MM.1S (cell line): ENCODE measurements around the gene SMC4.

Experiments
- DNase-seq: peaks from one replicate; pipeline ENCODE4 v3.0.0-alpha.2; 2015
- H2AFZ ChIP-seq: fragments of 300-600 bp; sonication (generic); 2 replicates; pipeline ENCODE4 v1.6.0; 2016; ENCODE audit warnings: antibody characterized with exemption, low read length
- H3F3A ChIP-seq: fragments of 300-600 bp; sonication (generic); 2 replicates; pipeline ENCODE4 v1.6.1; 2016; ENCODE audit warnings: mild to moderate bottlenecking, antibody characterized with exemption, low read length, moderate library complexity, mixed read lengths; ENCODE audit not compliant: insufficient read depth
- H3K27ac ChIP-seq: fragments of 300-600 bp; sonication (generic); 2 replicates; pipeline ENCODE4 v1.5.1; 2016; ENCODE audit warnings: mild to moderate bottlenecking, low read length
- H3K27me3 ChIP-seq: fragments of 300-600 bp; sonication (generic); replicated peaks from 2 replicates; pipeline ENCODE4 v1.6.0; 2016; ENCODE audit warnings: low read length; ENCODE audit not compliant: insufficient read depth
- H3K36me3 ChIP-seq: fragments of 300-600 bp; sonication (generic); replicated peaks from 2 replicates; pipeline ENCODE4 v1.6.1; 2016; ENCODE audit warnings: mild to moderate bottlenecking, low read length, mixed read lengths; ENCODE audit not compliant: insufficient read depth
- H3K4me1 ChIP-seq: fragments of 300-600 bp; sonication (generic); 2 replicates; pipeline ENCODE4 v1.6.1; 2016; ENCODE audit warnings: low read length, mixed read lengths
- H3K4me2 ChIP-seq: fragments of 300-600 bp; sonication (generic); 2 replicates; pipeline ENCODE4 v1.6.0; 2016; ENCODE audit warnings: low read depth, low read length
- H3K4me3 ChIP-seq: fragments of 300-600 bp; sonication (generic); 2 replicates; pipeline ENCODE4 v1.5.1; 2016; ENCODE audit warnings: low read length, mixed read lengths
- H3K79me2 ChIP-seq: fragments of 300-600 bp; sonication (generic); 2 replicates; pipeline ENCODE4 v1.6.1; 2016; ENCODE audit warnings: mixed run types, low read length, mixed read lengths
- H3K9ac ChIP-seq: fragments of 300-600 bp; sonication (generic); 2 replicates; pipeline ENCODE4 v1.6.1; 2016; ENCODE audit warnings: low read length, mixed read lengths
- H3K9me2 ChIP-seq: fragments of 300-600 bp; sonication (generic); replicated peaks from 2 replicates; pipeline ENCODE4 v1.6.1; 2016; ENCODE audit warnings: mild to moderate bottlenecking, low read length, mixed read lengths; ENCODE audit not compliant: insufficient read depth
- H3K9me3 ChIP-seq: fragments of 300-600 bp; sonication (generic); replicated peaks from 2 replicates; pipeline ENCODE4 v1.6.1; 2016; ENCODE audit warnings: mild to moderate bottlenecking, low read length, mixed read lengths; ENCODE audit not compliant: insufficient read depth
- H4K20me1 ChIP-seq: fragments of 300-600 bp; sonication (generic); 2 replicates; pipeline ENCODE4 v1.6.1; 2016; ENCODE audit warnings: mild to moderate bottlenecking, low read length, moderate library complexity, mixed read lengths; ENCODE audit not compliant: insufficient read depth
- EZH2 ChIP-seq: fragments of 300-600 bp; sonication (generic); optimal IDR thresholded peaks from 2 replicates; pipeline ENCODE3; 2017; ENCODE audit warnings: low read depth, mild to moderate bottlenecking, antibody characterized with exemption, low read length, mixed read lengths
- EZH2phosphoT487 ChIP-seq: fragments of 300-600 bp; sonication (generic); IDR thresholded peaks from 2 replicates; pipeline ENCODE4 v1.6.1; 2018; ENCODE audit warnings: antibody characterized with exemption, low read length
- TF ChIP-seq, protein P1 (sequence below): fragments of 300-600 bp; sonication (generic); IDR thresholded peaks from 2 replicates; pipeline ENCODE4 v1.5.1; 2016; ENCODE audit warnings: antibody characterized with exemption, low read length, mixed read lengths

SMC4 gene

DNA sequence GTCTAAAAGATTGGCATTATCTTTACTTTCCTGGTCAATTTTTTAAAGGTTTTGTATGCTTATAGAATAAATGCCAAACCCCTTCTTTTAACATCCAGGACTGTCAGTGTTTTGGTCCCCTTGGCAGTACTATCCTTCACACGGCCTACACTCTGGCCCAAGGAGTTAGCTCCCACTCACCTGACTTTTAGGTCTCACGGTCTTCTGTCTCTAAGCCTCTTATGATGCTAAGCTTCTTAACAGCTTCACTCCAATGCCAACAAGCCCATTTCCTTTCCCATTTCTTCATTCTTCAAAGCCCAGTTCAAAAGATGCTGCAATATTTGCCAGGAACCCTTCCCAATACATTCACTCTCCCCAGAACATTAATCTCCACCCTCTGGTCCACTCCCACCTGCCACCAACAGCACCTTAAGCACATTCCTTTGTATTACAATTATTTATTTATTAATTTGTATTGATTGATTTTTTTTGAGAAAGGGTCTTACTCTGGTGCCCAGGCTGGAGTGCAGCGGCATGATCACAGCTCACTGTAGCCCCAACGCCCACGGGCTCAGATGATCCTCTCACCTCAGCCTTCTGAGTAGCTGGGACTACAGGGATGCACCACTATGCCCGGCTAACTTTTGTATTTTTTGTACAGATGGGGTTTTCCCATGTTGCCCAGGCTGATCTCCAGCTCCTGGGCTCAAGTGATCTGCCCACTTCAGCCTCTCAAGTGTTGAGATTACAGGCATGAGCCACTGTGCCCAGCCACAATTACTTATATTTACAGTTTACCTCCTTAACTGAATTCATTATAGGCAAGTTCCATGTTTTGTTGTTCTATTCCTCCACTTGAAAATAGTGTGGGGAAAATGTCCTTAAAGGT lies 28.2 kb upstream of the SMC4 start:
- Histone ChIP-seq H3K9me2 (no peaks in the 10 kb centered on the region), H4K20me1 (no peaks in the 10 kb centered on the region), H3F3A (peaks cover 6% of the 10 kb centered on the region), H3K79me2 (no peaks in the 10 kb centered on the region), H3K27me3 (no peaks in the 10 kb centered on the region), H3K4me3 (no peak overlapping the region), H3K4me2 (no peak overlapping the region), H3K9ac (no peak overlapping the region), H3K4me1 (peaks cover 11% of the 10 kb centered on the region), H3K9me3 (no peaks in the 10 kb centered on the region), H3K36me3 (no peaks in the 10 kb centered on the region; the same call in 1 of the 2 replicates), H3K27ac (no peak overlapping the region), H2AFZ (no peak overlapping the region)
- TF ChIP-seq EZH2phosphoT487 (no peak), EZH2 (no peak)
- TF ChIP-seq, protein P1, sequence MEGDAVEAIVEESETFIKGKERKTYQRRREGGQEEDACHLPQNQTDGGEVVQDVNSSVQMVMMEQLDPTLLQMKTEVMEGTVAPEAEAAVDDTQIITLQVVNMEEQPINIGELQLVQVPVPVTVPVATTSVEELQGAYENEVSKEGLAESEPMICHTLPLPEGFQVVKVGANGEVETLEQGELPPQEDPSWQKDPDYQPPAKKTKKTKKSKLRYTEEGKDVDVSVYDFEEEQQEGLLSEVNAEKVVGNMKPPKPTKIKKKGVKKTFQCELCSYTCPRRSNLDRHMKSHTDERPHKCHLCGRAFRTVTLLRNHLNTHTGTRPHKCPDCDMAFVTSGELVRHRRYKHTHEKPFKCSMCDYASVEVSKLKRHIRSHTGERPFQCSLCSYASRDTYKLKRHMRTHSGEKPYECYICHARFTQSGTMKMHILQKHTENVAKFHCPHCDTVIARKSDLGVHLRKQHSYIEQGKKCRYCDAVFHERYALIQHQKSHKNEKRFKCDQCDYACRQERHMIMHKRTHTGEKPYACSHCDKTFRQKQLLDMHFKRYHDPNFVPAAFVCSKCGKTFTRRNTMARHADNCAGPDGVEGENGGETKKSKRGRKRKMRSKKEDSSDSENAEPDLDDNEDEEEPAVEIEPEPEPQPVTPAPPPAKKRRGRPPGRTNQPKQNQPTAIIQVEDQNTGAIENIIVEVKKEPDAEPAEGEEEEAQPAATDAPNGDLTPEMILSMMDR = no peak
- DNase-seq = no peak

DNA sequence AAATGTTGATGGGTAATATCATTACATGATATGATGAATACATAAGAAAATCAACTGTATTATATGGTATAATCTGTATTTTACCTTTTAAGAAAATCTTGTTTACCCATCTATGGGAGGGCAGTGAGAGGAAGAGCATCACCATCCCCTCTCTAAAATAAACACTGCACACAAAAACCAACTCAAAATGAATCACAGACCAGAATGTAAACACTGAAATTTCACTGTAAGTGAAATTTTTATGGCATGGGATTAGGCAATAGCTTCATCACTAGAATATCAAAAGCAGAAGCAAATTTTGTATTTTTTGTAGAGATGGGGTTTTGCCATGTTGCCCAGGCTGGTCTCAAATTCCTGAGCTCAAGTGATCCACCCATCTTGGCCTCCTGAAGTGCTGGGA lies 26.7 kb upstream of the SMC4 start:
- Histone ChIP-seq H3K4me2 (no peak overlapping the region), H3K9me2 (no peaks in the 10 kb centered on the region), H4K20me1 (no peaks in the 10 kb centered on the region), H3K27me3 (no peaks in the 10 kb centered on the region), H3K27ac (no peak overlapping the region), H2AFZ (no peak overlapping the region), H3K4me3 (no peak overlapping the region), H3K79me2 (no peaks in the 10 kb centered on the region), H3K9me3 (no peaks in the 10 kb centered on the region), H3K36me3 (no peaks in the 10 kb centered on the region; the same call in 1 of the 2 replicates), H3K9ac (no peak overlapping the region), H3F3A (peaks cover 6% of the 10 kb centered on the region), H3K4me1 (peaks cover 11% of the 10 kb centered on the region)
- DNase-seq = no peak
- TF ChIP-seq EZH2phosphoT487 = no peak
- TF ChIP-seq, protein P1 = no peak
- no peak for TF ChIP-seq EZH2

DNA sequence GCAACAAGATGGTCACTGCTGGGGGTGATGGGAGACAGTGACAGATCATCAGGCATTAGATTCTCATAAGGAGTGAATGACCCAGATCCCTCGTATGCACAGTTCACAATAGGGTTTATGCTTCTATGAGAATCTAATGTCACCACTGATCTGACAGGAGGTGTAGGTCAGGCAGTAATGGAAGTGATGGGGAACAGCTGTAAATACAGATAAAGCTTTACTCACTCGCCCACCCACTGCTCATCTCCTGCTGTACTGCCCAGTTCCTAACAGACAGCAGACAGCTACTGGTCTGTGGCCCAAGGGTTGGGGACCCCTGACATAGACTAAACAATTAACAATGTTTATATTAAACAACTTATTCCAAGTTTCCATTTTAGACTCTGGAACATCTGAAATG lies 25.8 kb upstream of the SMC4 start:
- H3K4me2 ChIP-seq = no peak overlapping the region

More for the DNA sequence above, 25.8 kb upstream of the SMC4 start:
- Histone ChIP-seq H4K20me1 (no peaks in the 10 kb centered on the region), H3F3A (peaks cover 6% of the 10 kb centered on the region), H3K79me2 (no peaks in the 10 kb centered on the region), H3K4me1 (peaks cover 11% of the 10 kb centered on the region), H3K9me2 (no peaks in the 10 kb centered on the region), H3K9me3 (no peaks in the 10 kb centered on the region), H3K4me3 (no peak overlapping the region), H3K27ac (no peak overlapping the region), H3K36me3 (no peaks in the 10 kb centered on the region; the same call in 1 of the 2 replicates), H3K9ac (no peak overlapping the region), H3K27me3 (no peaks in the 10 kb centered on the region), H2AFZ (no peak overlapping the region)
- TF ChIP-seq EZH2phosphoT487 (no peak), EZH2 (no peak)
- TF ChIP-seq, protein P1 = no peak
- no peak for DNase-seq
